WTC11 (cell line): ENCODE measurements around the gene DIAPH1. TPM values are rescaled to one million over a fixed set of nuclear protein-coding genes. Genes with fewer than 3 reads are reported as not detected.
A peak's percentile ranks its signal among the peaks of the same experiment; 100 is the strongest.

Experiments
- AR ChIP-seq: fragments of 250-450 bp; sonication (Bioruptor Pico); IDR thresholded peaks from 2 replicates; pipeline ENCODE4 v1.9.0; 2021; ENCODE audit warnings: mild to moderate bottlenecking
- ATF1 ChIP-seq: sonication (generic); formaldehyde crosslinking; IDR thresholded peaks from 2 replicates; pipeline ENCODE4 v1.8.1; 2023; ENCODE audit warnings: mild to moderate bottlenecking, moderate library complexity, missing genetic modification reagents
- ATF2 ChIP-seq: sonication (generic); formaldehyde crosslinking; IDR thresholded peaks from 2 replicates; pipeline ENCODE4 v1.8.1; 2022; ENCODE audit warnings: low read depth, missing genetic modification reagents, borderline replicate concordance
- ATF6 ChIP-seq: sonication (generic); formaldehyde crosslinking; IDR thresholded peaks from 2 replicates; pipeline ENCODE4 v1.8.1; 2023; ENCODE audit warnings: mild to moderate bottlenecking, missing genetic modification reagents
- CBFB ChIP-seq: sonication (generic); formaldehyde crosslinking; IDR thresholded peaks from 2 replicates; pipeline ENCODE4 v1.8.1; 2022; ENCODE audit warnings: mild to moderate bottlenecking, low read depth, missing genetic modification reagents
- CTCF ChIP-seq: fragments of 200-600 bp; IDR thresholded peaks from 2 replicates; pipeline ENCODE4 v1.8.0; 2022; ENCODE audit warnings: antibody characterized with exemption
- E2F5 ChIP-seq: sonication (generic); formaldehyde crosslinking; IDR thresholded peaks from 2 replicates; pipeline ENCODE4 v1.8.1; 2022; ENCODE audit warnings: mild to moderate bottlenecking, moderate library complexity, missing genetic modification reagents
- FOXJ3 ChIP-seq: sonication (generic); formaldehyde crosslinking; IDR thresholded peaks from 2 replicates; pipeline ENCODE4 v1.9.0; 2021; ENCODE audit warnings: missing genetic modification reagents, mild to moderate bottlenecking, borderline replicate concordance
- FOXK1 ChIP-seq: sonication (generic); formaldehyde crosslinking; IDR thresholded peaks from 2 replicates; pipeline ENCODE4 v1.8.0; 2022; ENCODE audit warnings: mild to moderate bottlenecking, moderate library complexity, missing genetic modification reagents
- FOXP4 ChIP-seq: sonication (generic); formaldehyde crosslinking; IDR thresholded peaks from 2 replicates; pipeline ENCODE4 v1.8.0; 2022; ENCODE audit warnings: mild to moderate bottlenecking, missing genetic modification reagents
- GRHL2 ChIP-seq: fragments of 250-450 bp; sonication (Bioruptor Pico); IDR thresholded peaks from 2 replicates; pipeline ENCODE4 v1.8.0; 2022; ENCODE audit warnings: mild to moderate bottlenecking, moderate library complexity; ENCODE audit not compliant: insufficient replicate concordance, severe bottlenecking
- HMGXB4 ChIP-seq: sonication (generic); formaldehyde crosslinking; IDR thresholded peaks from 2 replicates; pipeline ENCODE4 v1.8.1; 2023; ENCODE audit warnings: mild to moderate bottlenecking, moderate library complexity, missing genetic modification reagents
- NFE2L1 ChIP-seq: sonication (generic); formaldehyde crosslinking; IDR thresholded peaks from 2 replicates; pipeline ENCODE4 v1.8.1; 2023; ENCODE audit warnings: missing genetic modification reagents
- NFYB ChIP-seq: sonication (generic); formaldehyde crosslinking; conservative IDR thresholded peaks from 2 replicates; pipeline ENCODE4 v1.8.0; 2022; ENCODE audit warnings: low read depth, missing genetic modification reagents
- NR2C2 ChIP-seq: sonication (generic); formaldehyde crosslinking; IDR thresholded peaks from 2 replicates; pipeline ENCODE4 v1.8.0; 2022; ENCODE audit warnings: mild to moderate bottlenecking, missing genetic modification reagents
- OVOL2 ChIP-seq: fragments of 250-450 bp; sonication (Bioruptor Pico); IDR thresholded peaks from 2 replicates; pipeline ENCODE4 v1.9.0; 2021; ENCODE audit warnings: mild to moderate bottlenecking, borderline replicate concordance
- PREB ChIP-seq: sonication (generic); formaldehyde crosslinking; IDR thresholded peaks from 2 replicates; pipeline ENCODE4 v1.8.1; 2022; ENCODE audit warnings: mild to moderate bottlenecking, missing genetic modification reagents, moderate library complexity, borderline replicate concordance
- SMAD3 ChIP-seq: sonication (generic); formaldehyde crosslinking; IDR thresholded peaks from 2 replicates; pipeline ENCODE4 v1.8.0; 2022; ENCODE audit warnings: missing genetic modification reagents, mild to moderate bottlenecking, borderline replicate concordance
- SMAD4 ChIP-seq: sonication (generic); formaldehyde crosslinking; IDR thresholded peaks from 2 replicates; pipeline ENCODE4 v1.8.0; 2022; ENCODE audit warnings: mild to moderate bottlenecking, missing genetic modification reagents
- ZNF396 ChIP-seq: fragments of 250-450 bp; sonication (Bioruptor Pico); IDR thresholded peaks from 2 replicates; pipeline ENCODE4 v1.8.0; 2021; ENCODE audit warnings: mild to moderate bottlenecking, moderate library complexity, borderline replicate concordance
- ZNF416 ChIP-seq: fragments of 250-450 bp; sonication (Bioruptor Pico); IDR thresholded peaks from 2 replicates; pipeline ENCODE4 v1.9.0; 2021; ENCODE audit warnings: mild to moderate bottlenecking, inconsistent platforms
- ZSCAN18 ChIP-seq: fragments of 250-450 bp; sonication (Bioruptor Pico); IDR thresholded peaks from 2 replicates; pipeline ENCODE4 v2.1.2; 2022; ENCODE audit warnings: mild to moderate bottlenecking, moderate library complexity
- total RNA-seq: library from RNA; stranded (reverse); gene quantifications from 3 replicates; pipeline ENCODE4 v1.2.3, GENCODE V29; 2021

DIAPH1 gene
- total RNA-seq, 1 experiment from 2014 or later = 109 TPM

- TF ChIP-seq SMAD3 (CRISPR knock-in tag) (no peak; the same call in 1 of the 2 replicates), CTCF (no peak; the same call in none of the 2 replicates), NFYB (0 out of 2 replicates have a peak, but pooled peaks have one; percentile 6), FOXP4 (no peak), ZNF396 (CRISPR knock-in tag) (no peak), NFE2L1 (CRISPR knock-in tag) (0 out of 2 replicates have a peak, but pooled peaks have one; percentile 8), E2F5 (no peak), OVOL2 (CRISPR knock-in tag) (no peak), FOXJ3 (CRISPR knock-in tag) (no peak), ATF6 (CRISPR knock-in tag) (no peak), GRHL2 (CRISPR knock-in tag) (no peak), ZSCAN18 (CRISPR knock-in tag) (no peak), ATF1 (no peak), HMGXB4 (CRISPR knock-in tag) (no peak), ATF2 (CRISPR knock-in tag) (no peak), CBFB (CRISPR knock-in tag) (0 out of 2 replicates have a peak, but pooled peaks have one; percentile 27), FOXK1 (CRISPR knock-in tag) (peak; percentile 54; the same call in 1 of the 2 replicates), ZNF416 (CRISPR knock-in tag) (peak; percentile 60; the same call in 1 of the 2 replicates), PREB (CRISPR knock-in tag) (no peak), NR2C2 (CRISPR knock-in tag) (no peak), AR (CRISPR knock-in tag) (no peak), SMAD4 (CRISPR knock-in tag) (no peak)
Observed at GRCh38 chr5:141637767-141638419, 19.1 kb upstream of the DIAPH1 start (continued).
